ENCODE data around the gene NCLN.

- TF ChIP-seq EP300 (IDR thresholded peaks at IDR 0.05; ENCODE audit: borderline replicate concordance): no peak
- TF ChIP-seq NFIC (IDR thresholded peaks at IDR 0.05): no peak
- no peak for TF ChIP-seq CREB1 (IDR thresholded peaks at IDR 0.05; ENCODE audit: low read depth)
- no peak for TF ChIP-seq TAF1 (IDR thresholded peaks at IDR 0.05; ENCODE audit: low read depth)
- TF ChIP-seq RAD21 (IDR thresholded peaks at IDR 0.05; ENCODE audit: low read depth): no peak
- no peak for TF ChIP-seq FOXM1 (IDR thresholded peaks at IDR 0.05; ENCODE audit: borderline replicate concordance, low read depth)
- no peak for TF ChIP-seq YY1 (IDR thresholded peaks at IDR 0.05; ENCODE audit: low read depth)
- no peak for TF ChIP-seq REST (IDR thresholded peaks at IDR 0.05; ENCODE audit: low read depth)
Measured at GRCh38 chr19:3233116-3233515, 47.4 kb downstream of the NCLN start.

All from Ishikawa (cell line).